Measurements from ENCODE around the gene MADD. TPM values are rescaled to one million over a fixed set of nuclear protein-coding genes. Genes with fewer than 3 reads are reported as not detected.

The MADD gene
- total and polyA plus RNA-seq, 10 of the 15 experiments (the other 5 are each of a cell fraction or from before 2014, with no cell fraction given): 0.47 to 35.4 (median 17.6) TPM

- H3K4me3 ChIP-seq: no peak overlapping the region
- no TSS peak for BruUV-seq (replicated peaks)
- H4K20me1 ChIP-seq (ENCODE audit: control insufficient read depth, insufficient read depth): no peaks in the 10 kb centered on the region
- SMC1A ChIA-PET (ENCODE audit: uncharacterized antibody, unreplicated experiment): interaction anchor here (1.0 kb wide), 1 partner anchor 74 kb away, joined by 4 read pairs; no protein-coding TSS in a partner anchor
- in situ Hi-C loops (cut with MboI) (no loop called here), intact Hi-C loops (cut with micrococcal nuclease; ENCODE audit: unreplicated experiment) (loop anchor here (5.0 kb wide), 1 partner anchor 170 kb away; the partner anchor contains the start of gene ARFGAP2)
- WGBS (ENCODE audit: insufficient coverage, insufficient replicate concordance, low lambda C conversion rate, missing lambda C conversion rate): 41% methylated on average over 5 of the region's 5 CpGs
- POLR2A ChIA-PET: no interaction called here
- no peak overlapping the region for H3K4me2 ChIP-seq (ENCODE audit: control insufficient read depth, insufficient read depth)
- H3K27ac ChIP-seq (ENCODE audit: control insufficient read depth, insufficient read depth): no peak overlapping the region
- H2AFZ ChIP-seq (ENCODE audit: control insufficient read depth, low read depth, low read length): no peak overlapping the region
- no peak for ATAC-seq
- FAIRE-seq: no peak
- no peak for TF ChIP-seq TAF1 (IDR thresholded peaks at IDR 0.05; ENCODE audit: borderline replicate concordance, low read depth, low read length)
- TF ChIP-seq JUNB (IDR thresholded peaks at IDR 0.05): no peak
- no peak for TF ChIP-seq SMC3 (IDR thresholded peaks at IDR 0.05; ENCODE audit: borderline replicate concordance, low read length)
- no peak for TF ChIP-seq HDGF (IDR thresholded peaks at IDR 0.05)
- TF ChIP-seq ZBTB11 (CRISPR knock-in tag; IDR thresholded peaks at IDR 0.05): no peak
- no peak for TF ChIP-seq SMAD5 (IDR thresholded peaks at IDR 0.05; ENCODE audit: low read depth)
- TF ChIP-seq HDAC6 (IDR thresholded peaks at IDR 0.05; ENCODE audit: unreplicated experiment): no peak
- TF ChIP-seq ESRRA (IDR thresholded peaks at IDR 0.05; ENCODE audit: low read length): no peak
- RAD21 ChIA-PET (ENCODE audit: unreplicated experiment): no interaction called here
- H3K36me3 ChIP-seq (ENCODE audit: control insufficient read depth in 2 of 2, insufficient read depth in 2 of 2, low read length in 1 of 2): no peaks in the 10 kb centered on the region
- CTCF ChIA-PET: interaction anchor here (0.6 kb wide), 1 partner anchor 31 kb away, joined by 4 read pairs; no protein-coding TSS in a partner anchor
- H3K79me2 ChIP-seq (ENCODE audit: control insufficient read depth, insufficient read depth, low read length): no peaks in the 10 kb centered on the region
- H3K9ac ChIP-seq (ENCODE audit: control insufficient read depth, insufficient read depth, low read length): no peak overlapping the region
- no peaks in the 10 kb centered on the region; a peak in 2 of 4 replicates for H3K27me3 ChIP-seq (replicated peaks in 1 of 2; ENCODE audit: control insufficient read depth in 2 of 2, insufficient read depth in 2 of 2, low read length in 1 of 2)
- H3K4me1 ChIP-seq (ENCODE audit: control insufficient read depth, insufficient read depth, low read length): no peaks in the 10 kb centered on the region
- DNase-seq (ENCODE audit: low read depth, low spot score): no peak
- no peaks in the 10 kb centered on the region for H3K9me3 ChIP-seq (replicated peaks; ENCODE audit: control insufficient read depth, insufficient read depth, low read length)
These were observed 77.2 kb downstream of the MADD start for GRCh38 chr11:47347137-47347536.

Measured in GM12878 (cell line).